Activated CD8-positive, alpha-beta memory T cell treated with anti-CD3 and anti-CD28 coated beads, Interleukin-2, amount 50 U/mL, for 24 hours (primary cell): ENCODE measurements around the gene ELF3.
"Not testable (repeated sequence)": the region's sequence is repeated elsewhere in the genome, so short reads cannot be mapped to it uniquely, and the experiment has no call there.

Experiments used
- DNase-seq: peaks from one replicate; pipeline ENCODE4 v3.0.0-alpha.2; 2020; ENCODE audit errors: extremely low read depth

Gene ELF3

DNA sequence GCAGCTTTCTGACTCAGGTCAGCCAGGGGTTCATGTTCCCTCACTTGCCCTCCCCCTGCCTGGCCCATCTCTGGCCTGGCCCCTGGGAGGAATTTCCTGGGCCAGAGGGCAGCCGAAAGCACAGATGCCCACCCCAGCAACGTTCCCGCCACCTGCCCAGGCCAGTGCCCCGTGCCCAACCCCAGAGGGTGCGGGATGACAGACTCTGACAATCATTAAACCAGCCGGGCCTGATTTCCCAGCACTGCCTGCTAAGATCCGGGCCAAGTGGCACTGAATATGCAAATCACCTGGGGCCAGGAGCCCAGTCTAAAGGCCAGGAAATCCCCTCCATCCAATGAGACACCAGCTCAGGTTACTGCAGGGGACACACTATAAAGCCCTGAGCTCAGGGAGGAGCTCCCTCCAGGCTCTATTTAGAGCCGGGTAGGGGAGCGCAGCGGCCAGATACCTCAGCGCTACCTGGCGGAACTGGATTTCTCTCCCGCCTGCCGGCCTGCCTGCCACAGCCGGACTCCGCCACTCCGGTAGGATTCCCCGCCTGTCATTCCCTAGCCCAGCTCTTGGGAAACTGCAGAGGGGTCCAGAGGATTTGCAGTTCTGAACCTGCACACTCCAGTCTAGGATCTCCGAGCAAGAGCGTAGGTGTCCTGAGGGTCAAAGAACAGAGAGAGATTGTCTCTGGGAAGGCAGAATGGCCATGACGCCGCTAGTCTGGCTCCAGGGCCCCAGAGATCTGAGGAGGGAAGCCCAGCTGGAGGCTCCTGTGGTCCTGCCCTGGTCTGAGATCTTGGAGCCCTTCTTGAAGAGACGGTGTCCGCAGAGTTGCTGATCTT, at the start of gene ELF3:
TSS of gene ELF3 (plus strand) at position 408 of the 836 bp plus-strand sequence. CDS start 550 bp downstream, outside the sequence.
- DNase-seq = no peak

GRCh38 chr1:201962382-201962781, 48.0 kb upstream of the ELF3 start:
- not testable (repeated sequence) for DNase-seq

DNA sequence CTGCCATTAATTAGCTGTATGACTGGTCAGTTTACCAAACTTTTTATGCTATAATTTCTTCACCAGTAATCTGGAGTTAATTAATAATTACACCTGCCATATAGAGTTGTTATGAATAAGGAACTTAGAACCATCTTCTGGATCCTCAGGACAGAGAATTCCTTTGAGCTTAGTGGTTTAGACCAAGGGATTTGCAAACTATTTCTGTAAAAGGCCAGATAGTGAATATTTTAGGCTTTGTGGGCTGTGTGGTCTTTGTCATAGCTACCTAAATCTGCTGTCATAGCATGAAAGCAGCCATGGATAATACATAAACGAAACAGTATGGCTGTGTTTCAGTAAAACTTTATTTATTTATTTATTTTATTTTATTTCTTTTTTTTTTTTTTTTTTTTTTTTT, 46.1 kb upstream of the ELF3 start:
- DNase-seq = no peak

DNA sequence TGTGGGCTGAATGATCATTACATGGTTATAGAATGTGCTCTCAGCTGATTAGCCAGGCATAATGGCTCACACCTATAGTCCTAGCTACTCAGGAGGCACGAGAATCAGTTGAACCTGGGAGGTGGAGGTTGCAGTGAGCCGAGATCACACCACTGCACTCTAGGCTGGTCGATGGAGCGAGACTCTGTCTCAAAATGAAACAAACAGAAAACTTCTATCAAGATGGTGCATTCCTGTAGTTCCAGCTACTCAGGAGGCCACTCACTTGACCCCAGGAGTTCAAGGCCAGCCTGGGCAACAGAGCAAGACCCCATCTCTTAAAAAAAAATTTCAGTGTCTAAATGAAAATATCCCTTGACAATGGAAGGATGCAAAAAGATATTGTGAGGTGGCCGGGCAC, 44.2 kb upstream of the ELF3 start:
- DNase-seq = no peak

GRCh38 chr1:201968202-201968925, 42.0 kb upstream of the ELF3 start:
- DNase-seq = no peak

DNA sequence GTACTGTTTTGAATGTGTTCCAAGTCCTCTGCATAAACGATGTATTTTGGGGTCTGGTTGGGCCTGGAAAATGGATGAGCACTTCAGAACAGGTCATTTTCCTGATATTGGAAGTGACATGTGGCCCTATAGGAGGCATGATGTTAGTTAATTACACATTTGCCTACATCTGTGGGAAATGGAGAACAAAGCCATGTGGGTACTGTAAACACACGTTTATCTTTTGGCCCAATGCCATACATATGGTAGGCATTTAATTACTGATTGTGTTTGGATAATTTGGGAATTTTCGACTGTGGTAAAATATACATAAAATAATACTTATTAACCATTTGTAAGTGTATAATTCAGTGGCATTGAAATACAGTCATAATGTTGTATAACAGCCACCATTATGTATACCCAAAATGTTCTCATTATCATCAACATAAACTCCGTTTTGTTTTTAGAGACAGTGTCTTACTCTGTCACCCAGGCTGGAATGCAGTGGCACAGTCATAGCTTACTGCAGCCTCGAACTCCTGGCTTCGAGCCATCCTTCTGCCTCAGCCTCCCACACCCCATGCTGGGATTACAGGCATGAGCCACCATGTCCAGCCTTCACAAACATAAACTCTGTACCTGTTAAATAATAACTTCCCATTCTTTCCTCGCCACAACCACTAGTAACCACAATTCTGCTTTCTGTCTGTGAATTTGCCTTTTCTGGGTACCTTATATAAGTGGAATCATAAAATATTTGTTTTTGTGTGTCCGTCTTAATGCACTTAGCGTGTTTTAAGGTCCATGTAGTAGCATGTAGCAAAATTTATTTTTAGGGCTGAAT, 39.8 kb upstream of the ELF3 start:
- no peak for DNase-seq

- no peak for DNase-seq
These were observed 28.2 kb upstream of the ELF3 start for GRCh38 chr1:201982082-201982622.

DNA sequence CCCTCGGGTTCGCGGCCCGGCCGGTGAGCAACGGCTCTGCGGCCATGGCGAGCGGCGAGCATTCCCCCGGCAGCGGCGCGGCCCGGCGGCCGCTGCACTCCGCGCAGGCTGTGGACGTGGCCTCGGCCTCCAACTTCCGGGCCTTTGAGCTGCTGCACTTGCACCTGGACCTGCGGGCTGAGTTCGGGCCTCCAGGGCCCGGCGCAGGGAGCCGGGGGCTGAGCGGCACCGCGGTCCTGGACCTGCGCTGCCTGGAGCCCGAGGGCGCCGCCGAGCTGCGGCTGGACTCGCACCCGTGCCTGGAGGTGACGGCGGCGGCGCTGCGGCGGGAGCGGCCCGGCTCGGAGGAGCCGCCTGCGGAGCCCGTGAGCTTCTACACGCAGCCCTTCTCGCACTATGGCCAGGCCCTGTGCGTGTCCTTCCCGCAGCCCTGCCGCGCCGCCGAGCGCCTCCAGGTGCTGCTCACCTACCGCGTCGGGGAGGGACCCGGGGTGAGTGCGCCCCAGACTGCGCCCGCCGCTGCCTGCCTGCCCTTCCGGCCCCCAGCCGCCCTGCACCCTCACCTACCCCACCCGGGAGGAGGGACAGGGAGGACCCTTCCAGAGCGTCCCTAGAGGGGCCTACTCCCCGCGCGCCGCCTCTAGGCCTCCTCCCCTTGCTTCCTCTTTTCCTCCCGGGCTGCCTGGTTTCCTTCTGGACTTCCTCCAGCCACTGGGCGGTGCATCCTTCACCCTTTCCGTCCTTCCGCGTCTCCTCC, 27.6 kb upstream of the ELF3 start, which contains the start of gene RNPEP:
TSS of gene RNPEP (plus strand) at position 26 of the 757 bp plus-strand sequence. CDS start at position 45, 19 bp downstream.
- no peak for DNase-seq

DNA sequence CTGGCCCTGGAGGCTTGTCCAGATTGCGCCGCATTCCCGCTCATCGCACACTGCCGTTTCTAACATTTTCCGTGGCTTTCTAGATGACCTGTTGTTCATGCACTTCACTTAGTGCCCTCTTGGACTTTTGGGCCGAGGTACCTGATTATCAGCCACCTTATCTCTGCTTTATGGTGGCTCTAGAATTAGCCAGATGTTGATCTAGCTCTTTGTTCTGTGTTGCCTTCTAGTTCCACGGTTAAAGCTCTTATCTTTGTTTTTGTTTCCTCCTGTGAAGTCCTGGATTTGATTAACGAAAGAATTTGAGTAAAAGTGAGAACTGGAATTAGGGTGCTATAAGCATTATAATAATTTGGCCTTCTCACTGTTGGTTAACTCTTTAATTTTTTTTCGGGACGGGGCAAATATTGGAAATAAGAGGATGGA, 27.0 kb upstream of the ELF3 start:
- DNase-seq = no peak

GRCh38 chr1:201984446-201984845, 25.9 kb upstream of the ELF3 start:
- DNase-seq = no peak

- DNase-seq = no peak
These were observed 25.0 kb upstream of the ELF3 start for GRCh38 chr1:201985355-201985754.

GRCh38 chr1:201988601-201989000, 21.8 kb upstream of the ELF3 start:
- DNase-seq = no peak

DNA sequence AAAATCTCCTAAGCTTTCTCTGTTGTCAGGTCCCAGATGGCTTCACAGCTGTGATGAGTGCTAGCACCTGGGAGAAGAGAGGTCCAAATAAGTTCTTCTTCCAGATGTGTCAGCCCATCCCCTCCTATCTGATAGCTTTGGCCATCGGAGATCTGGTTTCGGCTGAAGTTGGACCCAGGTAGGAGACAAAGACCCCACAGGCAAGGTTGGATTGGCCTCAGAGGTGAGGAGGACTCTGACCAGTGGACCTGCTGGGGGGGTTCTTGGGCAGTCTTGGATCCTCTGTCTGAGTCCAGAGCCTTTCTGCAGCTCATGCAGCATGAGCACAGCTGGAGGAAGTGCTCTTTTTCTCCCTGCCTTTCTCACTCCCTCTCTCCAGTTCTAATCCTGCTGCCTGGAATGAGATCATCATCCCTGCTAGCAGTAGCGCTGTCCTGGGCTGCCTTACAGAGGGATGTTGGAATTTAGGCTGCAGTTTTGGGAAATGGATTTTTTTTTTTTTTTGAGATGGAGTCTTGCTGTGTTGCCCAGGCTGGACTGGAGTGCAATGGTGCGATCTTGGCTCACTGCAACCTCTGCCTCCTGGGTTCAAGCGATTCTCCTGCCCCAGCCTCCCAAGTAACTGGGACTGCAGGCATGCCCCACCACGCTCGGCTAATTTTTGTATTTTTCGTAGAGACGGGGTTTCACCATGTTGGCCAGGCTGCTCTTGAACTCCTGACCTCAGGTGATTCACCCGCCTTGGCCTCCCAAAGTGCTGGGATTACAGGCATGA, 20.8 kb upstream of the ELF3 start:
- no peak for DNase-seq

- DNase-seq = no peak
These were observed 20.0 kb upstream of the ELF3 start for GRCh38 chr1:201990427-201990826.

DNA sequence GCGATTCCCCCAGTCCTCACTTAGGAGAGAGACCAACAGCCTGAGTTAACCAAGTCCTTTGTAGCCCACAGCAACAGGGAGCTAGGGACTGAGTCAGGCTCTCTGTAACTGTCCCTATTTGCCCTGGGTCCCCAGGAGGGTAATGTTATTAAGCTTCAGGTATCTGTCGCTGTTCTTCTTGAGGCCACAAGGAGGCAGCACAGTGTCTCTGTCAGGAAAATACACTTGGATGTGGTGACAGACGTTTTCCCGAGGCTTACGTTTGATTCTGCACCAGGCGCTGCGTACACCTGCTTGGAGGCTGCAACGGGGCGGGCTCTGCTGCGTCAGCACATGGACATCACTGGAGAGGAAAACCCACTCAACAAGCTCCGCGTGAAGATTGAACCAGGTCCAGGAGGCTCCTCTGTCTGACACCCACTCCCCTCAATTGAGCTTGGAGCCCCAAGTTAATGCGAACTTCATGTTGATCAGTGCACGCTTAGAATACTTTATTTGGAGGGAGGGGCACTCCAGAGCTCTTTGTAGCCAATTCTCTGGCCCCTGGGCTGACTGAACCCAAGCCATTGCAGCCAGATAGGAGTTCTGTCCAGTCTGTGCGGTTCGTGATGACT, 10.7 kb upstream of the ELF3 start:
- no peak for DNase-seq

GRCh38 chr1:202002507-202002906, 7.9 kb upstream of the ELF3 start:
- DNase-seq = no peak

DNA sequence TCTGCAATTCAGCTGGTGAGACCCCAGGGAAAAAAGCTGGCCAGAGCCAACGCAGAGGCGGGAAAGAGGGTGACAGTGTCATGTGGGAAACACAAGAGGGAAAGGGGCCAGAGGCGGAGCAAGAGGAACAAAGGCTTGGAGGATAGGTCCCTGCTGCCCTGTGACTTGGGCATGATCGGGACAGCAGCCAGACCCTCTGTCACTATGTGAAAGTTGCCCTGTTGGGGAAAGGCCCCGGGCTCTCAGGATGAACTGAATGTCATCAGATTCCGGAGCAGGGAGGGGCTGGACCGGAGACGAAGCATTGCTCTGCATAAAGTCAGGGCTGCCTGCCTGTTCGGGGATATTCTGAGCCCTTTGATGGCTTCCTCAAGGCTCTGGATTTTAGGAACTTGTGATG, 5.7 kb upstream of the ELF3 start:
- DNase-seq = no peak

- no peak for DNase-seq
These were observed 4.4 kb upstream of the ELF3 start for GRCh38 chr1:202005958-202006357.

- DNase-seq = no peak
These were observed 3.1 kb upstream of the ELF3 start for GRCh38 chr1:202007304-202007703.
